T-cell (primary cell): ENCODE data around the gene HPN. TPM values are rescaled to one million over a fixed set of nuclear protein-coding genes. Genes with fewer than 3 reads are reported as not detected.
"Not testable (repeated sequence)": the region's sequence is repeated elsewhere in the genome, so short reads cannot be mapped to it uniquely, and the experiment has no call there.

ENCODE experiments used
- ATAC-seq, 4 experiments: fragments of 200-7000 bp in 3 of 4; fragments of 150-1000 bp in 1 of 4; cut with Tn5 transposase; replicated peaks in 1 of 4; 1 replicate in 3 of 4; 2 replicates in 1 of 4; pipeline ENCODE4 v1.10.0; 2021; ENCODE audit warnings: moderate library complexity in 3 of 4, mild to moderate bottlenecking in 2 of 4, moderate number of reproducible peaks in 1 of 4
- CTCF ChIA-PET, 2 donors: fragments of 300-600 bp; sonication (Branson Sonifier 250); formaldehyde crosslinking; loops; one replicate each; lab custom pipeline; 2022; ENCODE audit warnings: antibody characterized with exemption in 2 of 2; lab: Charles Lee
- POLR2A ChIA-PET, 2 donors: fragments of 300-600 bp; sonication (Branson Sonifier 250); formaldehyde crosslinking; loops; one replicate each; lab custom pipeline; 2022; ENCODE audit warnings: antibody characterized with exemption in 2 of 2; lab: Charles Lee
- DNase-seq, 35 experiments: peaks; one replicate each; pipeline versions ENCODE4 v3.0.0 to v3.0.0-alpha.2; 2013 to 2023
- H3K27ac ChIP-seq: one replicate; pipeline ENCODE4 v1.5.1; 2013; ENCODE audit warnings: low read length
- H3K27me3 ChIP-seq, 2 experiments: replicated peaks in 1 of 2; 1 replicate in 1 of 2; 2 replicates in 1 of 2; pipeline versions ENCODE4 v1.6.1 to v1.7.0; 2013; ENCODE audit warnings: low read length in 1 of 2, mixed read lengths in 1 of 2; ENCODE audit not compliant: control insufficient read depth in 2 of 2, insufficient read depth in 2 of 2; ENCODE audit errors: extremely low read depth in 1 of 2
- H3K36me3 ChIP-seq, 2 donors: 1 replicate in 1 of 2; 2 replicates in 1 of 2; pipeline versions ENCODE4 v1.6.1 to v1.7.0; 2013; ENCODE audit warnings: low read length in 1 of 2; ENCODE audit not compliant: control insufficient read depth in 2 of 2, insufficient read depth in 1 of 2; ENCODE audit errors: extremely low read depth in 1 of 2
- H3K4me1 ChIP-seq, 2 experiments: 1 replicate in 1 of 2; 2 replicates in 1 of 2; pipeline versions ENCODE4 v1.6.1 to v1.7.0; 2013; ENCODE audit warnings: low read length in 2 of 2, mixed read lengths in 1 of 2; ENCODE audit not compliant: insufficient read depth in 2 of 2, control insufficient read depth in 1 of 2; ENCODE audit errors: extremely low read depth in 1 of 2
- H3K4me3 ChIP-seq, 2 donors: 1 replicate in 1 of 2; 2 replicates in 1 of 2; pipeline versions ENCODE4 v1.5.1 to v1.7.0; 2013; ENCODE audit warnings: mild to moderate bottlenecking in 2 of 2, low read length in 1 of 2, moderate library complexity in 1 of 2; ENCODE audit not compliant: control insufficient read depth in 1 of 2; ENCODE audit errors: extremely low read depth in 1 of 2
- H3K9me3 ChIP-seq: 2 replicates; pipeline ENCODE4 v1.7.0; 2013
- H3K27ac Mint-ChIP-seq, 2 donors: one replicate each; pipeline ENCODE4 v1.8.0; 2020 to 2021; ENCODE audit warnings: mild to moderate bottlenecking in 2 of 2, mixed read lengths in 2 of 2
- H3K27me3 Mint-ChIP-seq, 2 donors: one replicate each; pipeline ENCODE4 v1.8.0; 2021 to 2022; ENCODE audit warnings: mixed read lengths in 2 of 2
- H3K36me3 Mint-ChIP-seq: one replicate; pipeline ENCODE4 v1.8.0; 2021; ENCODE audit warnings: mixed read lengths
- H3K4me1 Mint-ChIP-seq, 3 donors: one replicate each; pipeline ENCODE4 v1.8.0; 2020 to 2022; ENCODE audit warnings: mixed read lengths in 3 of 3, mild to moderate bottlenecking in 1 of 3
- H3K4me3 Mint-ChIP-seq, 3 donors: one replicate each; pipeline ENCODE4 v1.8.0; 2020 to 2022; ENCODE audit warnings: mild to moderate bottlenecking in 3 of 3, mixed read lengths in 3 of 3, moderate library complexity in 3 of 3
- H3K9me3 Mint-ChIP-seq, 3 donors: one replicate each; pipeline ENCODE4 v1.8.0; 2020 to 2022; ENCODE audit warnings: mixed read lengths in 3 of 3
- WGBS: methylation state at CpG from one replicate; pipeline ENCODE4 v1.1.5; 2013; ENCODE audit warnings: missing lambda C conversion rate; ENCODE audit not compliant: insufficient coverage; 5-methylcytosine and 5-hydroxymethylcytosine counted together
- total RNA-seq, 35 experiments: library from RNA in 6 of 35; stranded (reverse) in 6 of 35; fragments of 120-200 nt in 1 of 35; gene quantifications; one replicate each; pipeline versions ENCODE4 v1.2.1 to v1.2.4 and lab custom pipeline; 2013 to 2026

The HPN gene
- total RNA-seq, 5 donors from 2014 or later (not counting 1 experiment from before 2014, with no cell fraction given), result 0.41 to 0.51 (median 0.46) TPM; not detected in 2

GRCh38 chr19:35013041-35013819, 28.3 kb upstream of the HPN start:
- ChIA-PET POLR2A (interaction anchor here in 1 of 2 donors (1.5 kb wide), 1 partner anchor 12 kb away, joined by 11 read pairs; no protein-coding TSS in a partner anchor), CTCF (interaction anchor here (0.6 to 2.5 kb wide), 6 partner anchors 7 to 128 kb away, joined by 3 to 12 read pairs (median 4); no protein-coding TSS in a partner anchor)
- H3K4me1 ChIP-seq, result peaks cover 25 to 83% of the 10 kb centered on the region in 2 experiments
- no peaks in the 10 kb centered on the region for H3K9me3 ChIP-seq
- peak overlapping the region; percentile 94 to 100 for H3K27ac Mint-ChIP-seq
- H3K27me3 ChIP-seq, result no peaks in the 10 kb centered on the region
- no peaks in the 10 kb centered on the region for H3K27me3 Mint-ChIP-seq
- H3K4me3 ChIP-seq, result peak overlapping the region in 1 of 2 donors; percentile 41
- ATAC-seq, result peak; percentile 56 to 73 (median 64)
- 40% methylated on average over 21 of the region's 32 CpGs for WGBS
- peak; percentile 60 to 91 (median 80) for DNase-seq
- peak overlapping the region; percentile 82 for H3K27ac ChIP-seq
- peak overlapping the region; percentile 67 to 85 (median 76) for H3K4me3 Mint-ChIP-seq
- peaks cover 19 to 66% of the 10 kb centered on the region in 2 donors for H3K36me3 ChIP-seq
- H3K9me3 Mint-ChIP-seq, result no peaks in the 10 kb centered on the region
- peaks cover 66 to 76% (median 74%) of the 10 kb centered on the region in 3 donors for H3K4me1 Mint-ChIP-seq
- H3K36me3 Mint-ChIP-seq, result peaks cover 45% of the 10 kb centered on the region

DNA sequence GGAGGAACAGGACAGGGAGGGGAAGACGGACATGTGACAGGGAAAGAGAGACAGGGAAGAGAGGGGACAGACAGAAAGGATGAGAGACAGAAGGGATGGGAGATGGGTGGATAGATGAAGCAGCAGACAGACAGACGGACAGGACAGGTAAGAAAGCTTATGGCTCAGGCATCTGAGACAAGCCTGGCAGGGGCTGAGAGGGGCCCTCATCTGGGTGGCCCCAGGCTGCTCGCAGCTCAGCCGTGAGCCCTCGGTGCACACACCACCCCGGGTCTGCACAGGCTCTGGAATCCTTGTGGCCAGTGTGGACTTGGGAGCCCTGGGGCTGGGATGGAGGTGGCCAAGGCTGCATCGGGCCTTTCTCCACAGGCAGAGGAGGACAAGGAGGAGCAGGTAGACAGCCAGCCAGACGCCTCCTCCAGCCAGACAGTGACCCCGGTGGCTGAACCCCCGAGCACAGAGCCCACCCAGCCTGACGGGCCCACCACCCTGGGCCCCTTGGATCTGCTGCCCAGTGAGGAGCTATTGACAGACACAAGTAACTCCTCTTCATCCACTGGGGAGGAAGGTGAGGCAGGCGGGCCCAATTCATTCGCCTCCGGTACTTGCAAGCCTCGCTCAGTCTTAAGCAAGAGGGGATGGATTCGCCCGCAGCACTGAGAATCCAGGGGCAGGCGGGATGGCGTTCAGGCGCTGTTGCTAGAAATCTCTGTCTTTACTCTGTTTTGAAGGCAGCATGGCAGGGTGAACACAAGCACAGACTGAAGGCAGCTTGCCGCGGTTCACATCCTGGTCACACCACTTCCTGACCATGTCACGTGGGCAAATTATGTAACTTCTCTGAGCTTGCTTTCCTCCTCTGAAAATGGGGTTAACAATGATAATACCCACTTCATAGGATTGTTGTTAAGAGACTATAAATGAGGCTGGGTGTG, 27.4 kb upstream of the HPN start:
- Histone ChIP-seq H3K4me3 (peak overlapping the region; percentile 41 to 42), H3K4me1 (peaks cover 25 to 81% of the 10 kb centered on the region in 2 experiments), H3K9me3 (no peaks in the 10 kb centered on the region), H3K36me3 (peaks cover 21 to 70% of the 10 kb centered on the region in 2 donors), H3K27ac (peak overlapping the region; percentile 82), H3K27me3 (no peaks in the 10 kb centered on the region)
- peak; percentile 49 to 91 (median 75) for DNase-seq
- Mint-ChIP-seq H3K27ac (peak overlapping the region; percentile 94 to 100), H3K27me3 (no peaks in the 10 kb centered on the region), H3K36me3 (peaks cover 52% of the 10 kb centered on the region), H3K4me1 (peaks cover 71 to 77% (median 74%) of the 10 kb centered on the region in 3 donors), H3K4me3 (peak overlapping the region; percentile 67 to 85 (median 76)), H3K9me3 (no peaks in the 10 kb centered on the region)
- CTCF ChIA-PET, result interaction anchor here (0.5 to 1.6 kb wide), 14 partner anchors 8 to 1159 kb away, joined by 3 to 15 read pairs (median 4); no protein-coding TSS in a partner anchor
- 28% methylated on average over 12 of the region's 23 CpGs for WGBS
- ATAC-seq, result peak; percentile 80 to 87 (median 82)
- POLR2A ChIA-PET, result interaction anchor here (0.5 to 1.0 kb wide), 4 partner anchors 13 to 338 kb away, joined by 3 read pairs; partner anchors contain the start of gene GRAMD1A (in 1 of the 2)

- H3K27ac ChIP-seq, result peak overlapping the region; percentile 82
- POLR2A ChIA-PET, result interaction anchor here (0.5 to 1.0 kb wide), 3 partner anchors 14 to 339 kb away, joined by 3 read pairs; partner anchors contain the start of gene GRAMD1A (in 1 of the 2)
- Mint-ChIP-seq H3K27ac (peak overlapping the region; percentile 94 to 100), H3K4me1 (peaks cover 70 to 73% (median 70%) of the 10 kb centered on the region in 3 donors), H3K4me3 (peak overlapping the region; percentile 67 to 85 (median 76)), H3K36me3 (peaks cover 50% of the 10 kb centered on the region)
- 100% methylated on average over 1 of the region's 4 CpGs for WGBS
- not testable (repeated sequence) for ATAC-seq, DNase-seq, H3K9me3 ChIP-seq, H3K9me3 Mint-ChIP-seq, H3K27me3 ChIP-seq, H3K27me3 Mint-ChIP-seq, H3K4me3 ChIP-seq
- peaks cover 21 to 70% of the 10 kb centered on the region in 2 donors for H3K36me3 ChIP-seq
- peaks cover 25 to 74% of the 10 kb centered on the region in 2 experiments for H3K4me1 ChIP-seq
- CTCF ChIA-PET, result interaction anchor here (0.5 to 1.6 kb wide), 12 partner anchors 12 to 1158 kb away, joined by 3 to 15 read pairs (median 4); no protein-coding TSS in a partner anchor
Observed at GRCh38 chr19:35014774-35015173, 26.7 kb upstream of the HPN start.

- H3K4me1 Mint-ChIP-seq, result peaks cover 68 to 70% (median 69%) of the 10 kb centered on the region in 3 donors
- peak overlapping the region; percentile 94 to 100 for H3K27ac Mint-ChIP-seq
- Histone ChIP-seq H3K27me3 (no peaks in the 10 kb centered on the region), H3K36me3 (peaks cover 19 to 70% of the 10 kb centered on the region in 2 donors), H3K4me1 (peaks cover 25 to 68% of the 10 kb centered on the region in 2 experiments), H3K4me3 (no peak overlapping the region), H3K9me3 (no peaks in the 10 kb centered on the region), H3K27ac (peak overlapping the region; percentile 82)
- H3K4me3 Mint-ChIP-seq, result peak overlapping the region in 1 of 3 donors; percentile 76
- ATAC-seq (no peak), DNase-seq (no peak)
- peaks cover 50% of the 10 kb centered on the region for H3K36me3 Mint-ChIP-seq
- 84% methylated on average over 11 of the region's 16 CpGs for WGBS
- no peaks in the 10 kb centered on the region for H3K9me3 Mint-ChIP-seq
- POLR2A ChIA-PET, result no interaction called here
- CTCF ChIA-PET, result interaction anchor here in 1 of 2 donors (1.6 kb wide), 1 partner anchor 14 kb away, joined by 15 read pairs; no protein-coding TSS in a partner anchor
- no peaks in the 10 kb centered on the region for H3K27me3 Mint-ChIP-seq
Observed at GRCh38 chr19:35015270-35015953, 26.1 kb upstream of the HPN start.

DNA sequence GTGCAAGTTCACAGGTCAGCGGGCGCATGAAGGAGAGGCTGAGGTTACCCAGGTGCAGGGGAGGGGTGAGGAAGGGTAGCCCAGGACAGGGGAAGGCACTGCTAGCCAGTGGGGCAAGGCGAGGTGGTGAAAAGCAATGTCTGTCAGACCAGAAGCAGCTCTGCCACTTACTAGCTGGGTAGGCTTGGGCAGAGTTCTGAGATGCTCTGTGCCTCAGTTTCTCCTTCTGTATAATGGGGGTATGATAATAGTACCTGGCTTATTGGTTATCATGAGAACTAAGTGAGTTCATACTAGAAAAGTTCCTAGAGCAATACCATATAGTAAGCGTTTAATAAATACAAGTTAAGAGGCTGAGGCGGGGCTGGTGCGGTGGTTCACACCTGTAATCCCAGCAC, 25.6 kb upstream of the HPN start:
- Histone ChIP-seq H3K27ac (peak overlapping the region; percentile 82), H3K9me3 (no peaks in the 10 kb centered on the region), H3K4me1 (peaks cover 23 to 62% of the 10 kb centered on the region in 2 experiments), H3K4me3 (no peak overlapping the region), H3K36me3 (peaks cover 19 to 71% of the 10 kb centered on the region in 2 donors), H3K27me3 (no peaks in the 10 kb centered on the region)
- no peak for DNase-seq
- CTCF ChIA-PET, result no interaction called here
- H3K27ac Mint-ChIP-seq, result peak overlapping the region; percentile 82 to 100
- peak overlapping the region in 1 of 3 donors; percentile 54 for H3K4me3 Mint-ChIP-seq
- H3K36me3 Mint-ChIP-seq, result peaks cover 50% of the 10 kb centered on the region
- ATAC-seq, result no peak
- H3K27me3 Mint-ChIP-seq, result no peaks in the 10 kb centered on the region
- peaks cover 63 to 67% (median 67%) of the 10 kb centered on the region in 3 donors for H3K4me1 Mint-ChIP-seq
- H3K9me3 Mint-ChIP-seq, result no peaks in the 10 kb centered on the region
- POLR2A ChIA-PET, result no interaction called here
- WGBS, result 100% methylated on average over 3 of the region's 6 CpGs
